Measurements from ENCODE around the gene COQ9. TPM values are rescaled to one million over a fixed set of nuclear protein-coding genes. Genes with fewer than 3 reads are reported as not detected.

The COQ9 gene
- total RNA-seq, 1 donor from 2014 or later, result 35.7 TPM

- intact Hi-C loops (cut with DNase I), result loop anchor here (1.0 kb wide), 2 partner anchors 16 to 56 kb away; partner anchors contain the start of genes CIAPIN1 and COQ9
- peaks cover 33 to 63% of the 10 kb centered on the region in 2 donors for H3K36me3 ChIP-seq
These were observed 15.7 kb downstream of the COQ9 start for GRCh38 chr16:57462978-57463362.

GRCh38 chr16:57464523-57464922, 17.2 kb downstream of the COQ9 start:
- H3K27me3 ChIP-seq, result no peaks in the 10 kb centered on the region
- H3K27ac ChIP-seq, result no peak overlapping the region
- no peak overlapping the region for H3K4me3 ChIP-seq
- intact Hi-C loops (cut with DNase I), result no loop called here
- no peaks in the 10 kb centered on the region for H3K9me3 ChIP-seq
- H3K36me3 ChIP-seq, result peaks cover 32 to 72% of the 10 kb centered on the region in 2 donors
- peaks cover 5 to 18% of the 10 kb centered on the region in 2 donors for H3K4me1 ChIP-seq
- TF ChIP-seq CTCF (IDR thresholded peaks at IDR 0.05), result no peak
- no peak for DNase-seq (ENCODE audit: low spot score in 2 of 2)

More at GRCh38 chr16:57462978-57463362, 15.7 kb downstream of the COQ9 start:
- H3K27ac ChIP-seq, result peak overlapping the region; percentile 79 to 96
- no peak for DNase-seq (ENCODE audit: low spot score in 2 of 2)
- H3K4me1 ChIP-seq, result peaks cover 5 to 18% of the 10 kb centered on the region in 2 donors
- H3K27me3 ChIP-seq, result no peaks in the 10 kb centered on the region
- H3K4me3 ChIP-seq, result peak overlapping the region; percentile 88 to 100
- no peaks in the 10 kb centered on the region for H3K9me3 ChIP-seq
- TF ChIP-seq CTCF (IDR thresholded peaks at IDR 0.05), result no peak

- Histone ChIP-seq H3K9me3 (no peaks in the 10 kb centered on the region), H3K4me3 (no peak overlapping the region), H3K4me1 (peaks cover 5 to 14% of the 10 kb centered on the region in 2 donors), H3K36me3 (peaks cover 63 to 89% of the 10 kb centered on the region in 2 donors), H3K27me3 (no peaks in the 10 kb centered on the region), H3K27ac (no peak overlapping the region)
- intact Hi-C loops (cut with DNase I), result no loop called here
- no peak for DNase-seq (ENCODE audit: low spot score in 2 of 2)
- TF ChIP-seq CTCF (IDR thresholded peaks at IDR 0.05), result no peak
These were observed 21.1 kb downstream of the COQ9 start for GRCh38 chr16:57468346-57468745.

GRCh38 chr16:57469046-57469445, 21.8 kb downstream of the COQ9 start:
- Histone ChIP-seq H3K27ac (no peak overlapping the region), H3K36me3 (peaks cover 68 to 93% of the 10 kb centered on the region in 2 donors), H3K4me3 (no peak overlapping the region), H3K4me1 (peaks cover 0 to 7% of the 10 kb centered on the region in 2 donors), H3K9me3 (no peaks in the 10 kb centered on the region), H3K27me3 (no peaks in the 10 kb centered on the region)
- DNase-seq (ENCODE audit: low spot score in 2 of 2), result peak in 1 of 2 donors; percentile 46
- no peak for TF ChIP-seq CTCF (IDR thresholded peaks at IDR 0.05)
- intact Hi-C loops (cut with DNase I), result no loop called here

GRCh38 chr16:57469917-57470470, 22.7 kb downstream of the COQ9 start:
- Histone ChIP-seq H3K36me3 (peaks cover 77 to 93% of the 10 kb centered on the region in 2 donors), H3K4me3 (no peak overlapping the region), H3K27ac (no peak overlapping the region), H3K4me1 (peaks cover 0 to 1% of the 10 kb centered on the region in 2 donors), H3K9me3 (no peaks in the 10 kb centered on the region), H3K27me3 (no peaks in the 10 kb centered on the region)
- intact Hi-C loops (cut with DNase I), result loop anchor here (10.0 kb wide), 1 partner anchor 345 kb away; no protein-coding TSS in a partner anchor
- peak in 1 of 2 donors; percentile 47 for DNase-seq (ENCODE audit: low spot score in 2 of 2)
- no peak for TF ChIP-seq CTCF (IDR thresholded peaks at IDR 0.05)

Measured in ascending aorta (tissue), 2 donors.